Stimulated activated CD8-positive, alpha-beta memory T cell treated with anti-CD3 and anti-CD28 coated beads, Interleukin-12 subunit alpha, Interleukin-12 subunit beta, amount 100 ng/mL, for 4 hours (primary cell): ENCODE data around the gene DUSP15.
"Not testable (repeated sequence)": the region's sequence is repeated elsewhere in the genome, so short reads cannot be mapped to it uniquely, and the experiment has no call there.

ENCODE experiments used
- DNase-seq: peaks from one replicate; pipeline ENCODE4 v3.0.0-alpha.2; 2020; ENCODE audit warnings: low read depth

Gene DUSP15

DNA sequence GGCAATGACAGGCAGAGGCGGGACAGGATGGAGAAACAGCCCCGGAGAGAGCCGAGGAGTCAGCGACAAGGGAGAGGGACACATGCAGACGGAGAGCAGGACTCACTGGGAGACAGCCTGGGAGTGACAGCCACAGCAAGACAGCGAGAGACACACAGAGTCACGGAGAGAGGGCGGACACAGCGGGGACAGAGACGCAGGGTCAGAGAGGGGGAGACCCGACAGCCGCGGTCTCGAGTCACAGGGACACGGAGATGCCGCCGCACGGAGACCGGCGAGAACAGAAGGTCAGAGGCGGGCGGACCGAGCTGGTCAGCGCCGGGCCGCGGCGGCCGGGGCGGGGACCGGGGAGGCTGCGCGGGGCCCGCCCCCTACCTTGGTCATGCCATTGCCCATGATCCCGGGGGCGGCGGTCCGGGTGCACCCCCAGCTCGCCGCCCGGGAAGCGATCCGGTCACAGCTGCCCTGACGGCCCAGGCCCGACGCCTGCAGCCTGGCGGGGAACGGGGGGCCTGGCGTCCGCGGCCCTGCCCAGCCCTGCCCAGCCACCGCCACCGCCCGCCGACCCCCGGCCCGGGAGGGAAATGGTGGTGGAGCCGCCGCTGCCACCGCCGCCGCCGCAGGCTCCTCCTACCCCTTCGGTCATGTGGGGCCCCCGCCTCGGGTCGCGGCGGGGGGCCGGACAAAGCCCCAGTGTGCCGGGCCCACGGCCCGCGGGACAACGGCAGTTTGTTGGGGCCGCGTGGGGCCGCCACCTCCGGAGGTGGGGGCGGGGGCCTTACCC lies at the start of gene DUSP15, which contains the start of gene TTLL9:
TSS of gene DUSP15 (minus strand) at position 586 of the 784 bp plus-strand sequence. CDS start at position 396, 190 bp downstream.
TSS of gene TTLL9 (plus strand) at position 693 of the 784 bp plus-strand sequence. CDS start 493 bp downstream, outside the sequence.
- no peak for DNase-seq

DNA sequence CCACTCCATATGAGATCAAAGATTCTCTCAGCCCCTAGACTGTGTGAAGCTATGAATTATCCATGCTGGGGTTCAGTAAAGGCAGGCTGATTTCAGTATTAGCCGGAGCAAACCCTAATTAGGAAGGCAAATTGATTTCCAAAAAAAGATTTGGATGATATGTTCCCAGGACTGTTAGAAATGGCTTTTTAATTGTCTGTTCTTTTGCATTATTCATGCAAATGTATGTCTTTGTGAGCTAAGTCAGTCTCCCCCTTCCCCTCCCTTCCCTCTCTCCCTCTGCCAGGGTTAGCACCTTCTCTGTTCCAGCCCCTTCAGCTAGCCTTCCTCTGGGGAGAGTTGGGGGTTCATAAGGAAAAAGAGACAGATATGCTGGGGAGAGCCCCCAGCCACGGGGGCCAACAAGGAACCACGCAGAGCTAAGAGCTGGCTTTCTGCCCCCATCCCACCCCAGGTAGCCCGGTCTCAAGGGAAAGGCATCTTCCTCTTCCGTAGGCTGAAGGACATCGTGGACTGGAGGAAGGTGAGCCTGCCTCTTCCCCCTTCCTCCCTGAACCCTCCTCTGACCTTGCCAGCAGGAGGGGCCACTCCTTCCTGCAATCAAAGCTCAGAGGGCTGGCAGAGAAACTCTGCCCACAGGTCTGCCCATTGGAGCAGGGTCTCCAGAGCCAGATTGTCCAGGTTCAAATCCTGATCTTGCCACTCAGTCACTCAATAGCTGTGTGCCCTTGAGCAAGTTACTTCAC lies 49.3 kb upstream of the DUSP15 start:
- DNase-seq = no peak

DNA sequence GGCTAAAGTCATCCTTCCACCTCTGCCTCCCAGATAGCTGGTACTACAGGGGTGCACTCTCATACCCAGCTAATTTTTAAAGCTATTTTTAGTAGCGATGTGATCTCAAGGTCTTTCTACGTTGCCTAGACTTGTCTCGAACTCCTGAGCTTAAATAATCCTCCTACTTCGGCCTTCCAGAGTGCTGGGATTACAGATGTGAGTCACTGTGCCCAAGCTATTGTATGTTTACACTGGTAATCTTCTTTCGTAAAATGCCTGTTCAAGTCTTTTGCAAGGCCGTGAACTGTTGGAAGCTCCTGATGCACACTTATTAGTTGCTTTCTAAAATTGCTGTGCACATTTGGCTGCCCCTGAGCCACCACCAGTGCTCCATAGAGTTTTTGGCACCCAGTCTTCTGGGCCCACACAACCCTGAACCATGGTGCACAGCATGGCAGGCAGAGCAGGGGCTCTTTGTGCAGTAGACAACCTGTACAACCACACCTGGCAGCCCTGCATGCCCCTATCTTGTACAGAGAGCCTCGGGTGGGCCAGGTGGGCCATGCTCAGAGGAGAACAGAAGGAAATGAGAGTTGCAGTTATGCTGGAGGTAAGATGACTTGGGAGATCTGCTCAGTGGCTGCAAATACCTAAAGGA lies 48.3 kb upstream of the DUSP15 start:
- no peak for DNase-seq

DNA sequence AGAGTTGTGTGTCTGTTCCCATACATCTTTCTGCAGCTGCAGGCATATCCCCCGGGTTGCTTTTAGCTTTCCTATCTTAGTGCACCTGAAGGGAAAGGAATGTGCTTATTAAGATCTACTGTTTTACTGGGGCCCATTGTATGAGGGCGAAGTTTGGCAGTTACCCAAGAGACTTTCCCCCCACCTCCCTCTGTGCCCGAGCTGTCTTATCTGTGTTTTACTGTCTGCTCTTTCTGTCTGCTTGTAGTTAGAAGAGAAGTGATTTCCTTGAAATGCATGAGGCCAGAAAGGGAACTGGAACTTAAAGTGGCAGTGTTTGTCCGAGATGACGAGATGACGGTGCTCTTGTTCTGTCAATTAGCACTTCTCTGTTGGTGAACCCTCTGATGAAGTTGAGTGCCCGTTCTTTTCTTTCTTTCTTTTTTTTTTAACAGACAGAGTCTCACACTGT lies 47.7 kb upstream of the DUSP15 start:
- not testable (repeated sequence) for DNase-seq

DNA sequence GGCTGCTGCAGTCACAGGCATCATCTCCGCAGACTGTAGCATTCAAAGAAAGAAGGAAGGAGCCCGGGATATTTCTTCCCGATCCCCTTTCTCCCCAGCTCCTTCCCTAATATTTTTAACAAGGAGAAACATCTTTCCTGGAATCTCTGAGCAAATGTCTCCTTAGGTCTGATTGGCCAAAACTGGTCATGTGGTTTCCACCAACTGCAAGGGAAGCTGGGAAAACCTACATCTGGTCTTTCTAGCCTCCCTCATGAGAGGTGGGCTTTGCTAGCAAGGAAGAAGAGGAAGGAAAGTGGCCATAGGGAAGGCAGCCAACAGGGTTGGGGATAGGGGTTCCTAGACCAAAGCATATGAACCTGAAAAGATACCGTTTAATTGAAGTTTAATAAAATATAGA lies 46.4 kb upstream of the DUSP15 start:
- DNase-seq = no peak

GRCh38 chr20:31915491-31916280 lies 45.4 kb upstream of the DUSP15 start:
- no peak for DNase-seq

- no peak for DNase-seq
Observed at GRCh38 chr20:31914170-31914569, 43.8 kb upstream of the DUSP15 start.

GRCh38 chr20:31913431-31914157 lies 43.3 kb upstream of the DUSP15 start:
- no peak for DNase-seq

- no peak for DNase-seq
Observed at GRCh38 chr20:31910071-31910803, 39.9 kb upstream of the DUSP15 start.

DNA sequence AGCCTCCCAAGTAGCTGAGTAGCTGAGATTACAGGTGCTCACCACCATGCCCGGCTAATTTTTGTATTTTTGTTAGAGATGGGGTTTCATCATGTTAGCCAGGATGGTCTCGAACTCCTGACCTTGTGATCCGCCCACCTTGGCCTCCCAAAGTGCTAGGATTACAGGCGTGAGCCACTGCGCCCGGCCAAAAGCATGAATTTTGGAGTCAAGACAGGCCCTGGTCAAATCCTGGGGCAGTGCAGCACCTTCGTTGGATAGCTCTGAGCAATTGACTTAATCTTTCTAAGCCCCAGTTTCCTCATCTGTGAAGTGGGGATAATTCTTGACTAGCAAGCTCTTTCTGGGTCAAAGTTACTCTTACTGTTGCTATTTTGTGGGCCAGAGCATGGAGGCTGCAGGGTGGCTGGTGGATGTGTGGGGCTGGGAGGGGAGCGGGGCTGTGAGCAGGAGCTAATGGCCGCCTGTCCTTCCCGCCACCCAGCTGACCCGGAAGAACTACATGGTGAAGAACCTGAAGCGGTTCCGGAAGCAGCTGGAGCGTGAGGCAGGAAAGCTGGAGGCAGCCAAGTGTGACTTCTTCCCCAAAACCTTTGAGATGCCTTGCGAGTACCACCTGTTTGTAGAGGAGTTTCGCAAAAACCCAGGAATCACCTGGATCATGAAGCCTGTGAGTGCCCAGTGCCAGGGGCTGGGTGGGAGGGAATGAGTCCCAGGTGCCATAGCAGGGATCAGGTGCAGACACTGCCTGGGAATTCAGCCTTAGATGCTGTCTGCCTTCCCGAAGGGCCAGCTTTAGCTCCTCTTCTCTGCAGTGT lies 39.1 kb upstream of the DUSP15 start:
- no peak for DNase-seq

DNA sequence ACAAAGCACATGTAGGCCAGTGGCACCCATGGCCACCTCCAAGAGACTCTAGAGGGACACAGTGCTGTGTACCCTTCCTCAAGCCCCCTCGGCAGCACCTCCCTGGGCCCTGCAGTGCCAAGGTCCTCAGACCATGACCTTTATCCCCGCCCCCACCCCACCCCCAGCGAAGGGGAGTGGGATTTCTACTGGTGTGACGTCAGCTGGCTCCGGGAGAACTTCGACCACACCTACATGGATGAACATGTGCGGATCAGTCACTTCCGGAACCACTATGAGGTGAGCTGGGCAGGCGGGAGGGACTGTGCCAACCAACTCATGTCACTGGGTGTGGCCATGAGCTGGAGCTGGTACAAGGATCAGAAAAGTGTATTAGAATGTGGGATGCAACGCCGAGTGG lies 38.1 kb upstream of the DUSP15 start:
- DNase-seq = no peak

- DNase-seq = no peak
Observed at GRCh38 chr20:31908016-31908415, 37.7 kb upstream of the DUSP15 start.

- no peak for DNase-seq
Observed at GRCh38 chr20:31907046-31907445, 36.7 kb upstream of the DUSP15 start.

DNA sequence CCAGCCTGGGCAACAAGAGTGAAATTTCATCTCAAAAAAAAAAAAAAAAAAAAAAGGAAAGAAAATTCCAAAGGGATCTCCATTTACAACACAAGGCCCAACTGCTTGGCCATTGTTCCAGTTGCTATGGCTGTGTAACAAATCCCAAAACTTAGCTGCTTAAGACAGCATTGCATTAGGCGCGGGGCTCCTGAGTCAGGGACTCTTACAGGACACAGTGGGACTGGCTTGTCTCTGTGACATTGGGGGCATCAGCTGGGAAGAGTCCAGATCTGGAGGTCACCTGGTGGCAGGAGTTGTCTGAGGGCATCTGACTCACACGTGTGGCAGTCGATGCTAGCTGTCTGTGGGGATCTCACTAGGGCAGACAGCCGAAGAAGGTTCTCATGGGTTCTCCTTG lies 35.7 kb upstream of the DUSP15 start:
- no peak for DNase-seq

- DNase-seq = no peak
Observed at GRCh38 chr20:31903627-31904386, 33.5 kb upstream of the DUSP15 start.

GRCh38 chr20:31901615-31902014 lies 31.3 kb upstream of the DUSP15 start:
- DNase-seq = no peak

DNA sequence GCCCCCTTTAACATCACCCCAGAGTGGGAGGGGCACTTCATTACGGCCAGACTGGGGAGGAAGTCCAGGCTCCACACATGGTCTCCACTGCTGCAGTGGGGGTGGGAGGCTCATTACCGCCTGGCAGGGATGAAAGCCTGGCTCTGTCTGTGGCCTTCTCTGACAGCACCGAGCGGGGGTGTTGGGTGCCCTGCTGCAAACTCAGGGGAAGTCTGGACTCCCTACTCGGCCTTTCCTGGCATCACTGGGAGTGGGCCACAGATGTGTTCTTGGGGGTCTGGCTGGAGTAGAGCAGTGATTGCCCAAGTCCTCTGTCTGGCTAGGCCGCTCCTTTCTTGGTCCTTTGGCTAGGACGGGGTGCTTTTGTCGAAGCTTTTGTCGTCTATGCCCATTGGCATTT lies 27.2 kb upstream of the DUSP15 start:
- no peak for DNase-seq

GRCh38 chr20:31896049-31896448 lies 25.7 kb upstream of the DUSP15 start:
- DNase-seq = no peak
